A549 treated with ZK216348 at 1 μM for 4 hours (cell line): ENCODE measurements around the gene COL4A6. TPM values are rescaled to one million over a fixed set of nuclear protein-coding genes. Genes with fewer than 3 reads are reported as not detected.

ENCODE experiments used
- total RNA-seq: library from RNA; stranded (reverse); fragments of 200-300 nt; extraction: Qiagen RNA extraction; gene quantifications from 5 replicates; pipeline ENCODE4 v1.2.3, GENCODE V29; 2022; ENCODE audit warnings: low read depth

The COL4A6 gene
- 13.2 to 17.1 TPM (median 15.8 TPM) in 5 replicates for total RNA-seq

GRCh38 chrX:108438110-108438623 lies at the start of gene COL4A6:
COL4A6 (minus strand) TSS chrX:108438422; CDS start chrX:108438196, 226 bp downstream.

GRCh38 chrX:108439426-108439942 lies 1.3 kb upstream of the COL4A6 start, which contains the start of gene COL4A5:
COL4A5 (plus strand) TSS chrX:108439838; CDS start chrX:108440126, 288 bp downstream.

Other genes starting within 250 kb of the COL4A6 start
- 9.5 to 17.3 TPM (median 12.8 TPM) in 5 replicates for gene COL4A5, start 1.4 kb upstream of the COL4A6 start, total RNA-seq